ENCODE data around the gene WSB1. TPM values are rescaled to one million over a fixed set of nuclear protein-coding genes. Genes with fewer than 3 reads are reported as not detected.
A peak's percentile ranks its signal among the peaks of the same experiment; 100 is the strongest.

WSB1 gene
- total and polyA plus RNA-seq, 9 of the 15 experiments (the other 6 are each of a cell fraction or from before 2014, with no cell fraction given): 22.8 to 229 (median 81.1) TPM

DNA sequence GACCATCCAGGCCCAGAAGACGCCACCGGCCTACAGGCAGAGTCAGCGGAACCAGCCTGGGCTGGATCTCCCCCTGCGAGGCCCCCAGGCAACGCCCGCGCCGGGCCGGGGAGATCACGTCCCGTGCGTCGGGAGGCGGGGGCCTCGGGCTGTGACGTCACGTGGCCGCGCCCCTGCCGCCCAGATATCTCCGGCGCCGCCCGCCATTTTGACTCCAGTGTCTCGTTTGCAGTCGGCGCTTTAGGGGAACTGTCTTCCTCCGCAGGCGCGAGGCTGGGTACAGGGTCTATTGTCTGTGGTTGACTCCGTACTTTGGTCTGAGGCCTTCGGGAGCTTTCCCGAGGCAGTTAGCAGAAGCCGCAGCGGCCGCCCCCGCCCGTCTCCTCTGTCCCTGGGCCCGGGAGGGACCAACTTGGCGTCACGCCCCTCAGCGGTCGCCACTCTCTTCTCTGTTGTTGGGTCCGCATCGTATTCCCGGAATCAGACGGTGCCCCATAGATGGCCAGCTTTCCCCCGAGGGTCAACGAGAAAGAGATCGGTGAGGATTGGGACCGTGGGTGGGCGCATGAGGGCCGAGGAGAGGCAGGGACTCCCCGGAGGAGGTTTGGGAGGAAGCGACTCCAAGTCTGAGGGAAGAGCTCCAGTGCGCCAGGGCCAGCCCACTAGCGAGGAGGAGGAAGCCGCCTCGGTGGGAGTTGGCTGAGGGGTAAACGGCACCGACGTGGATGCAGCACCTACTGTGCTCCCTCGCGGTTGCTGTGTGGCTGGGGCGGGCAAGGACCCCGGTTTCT lies at the start of gene WSB1 (continued):
- TF ChIP-seq RB1 (IDR thresholded peaks at IDR 0.05; ENCODE audit: low read depth) (peak; percentile 85), ZNF561 (CRISPR knock-in tag; conservative IDR thresholded peaks at IDR 0.05) (no peak), SMAD4 (CRISPR knock-in tag; conservative IDR thresholded peaks at IDR 0.05) (peak; percentile 30; the same call in 1 of the 2 replicates), KLF6 (CRISPR knock-in tag; IDR thresholded peaks at IDR 0.05; ENCODE audit: borderline replicate concordance) (peak; percentile 78; the same call in 1 of the 2 replicates), NCOA1 (IDR thresholded peaks at IDR 0.05; ENCODE audit: low read depth) (0 out of 2 replicates have a peak, but pooled peaks have one; percentile 50), KDM4B (IDR thresholded peaks at IDR 0.05; ENCODE audit: borderline replicate concordance in 2 of 2, low read depth in 1 of 2) (peak in 1 of 2 experiments; percentile 79; a peak in 2 of 4 replicates), TCF7 (IDR thresholded peaks at IDR 0.05; ENCODE audit: borderline replicate concordance) (no peak), POLR2A (conservative IDR thresholded peaks at IDR 0.05) (peak; percentile 99), ZNF133 (CRISPR knock-in tag; IDR thresholded peaks at IDR 0.05) (no peak), TEAD4 (IDR thresholded peaks at IDR 0.05; ENCODE audit: low read length) (peak; percentile 32; the same call in 1 of the 2 replicates), TEAD4 (CRISPR knock-in tag; IDR thresholded peaks at IDR 0.05; ENCODE audit: borderline replicate concordance) (no peak), RBM25 (IDR thresholded peaks at IDR 0.05; ENCODE audit: low read depth, low read length, severe bottlenecking) (no peak), XRCC3 (IDR thresholded peaks at IDR 0.05) (no peak), HSF4 (CRISPR knock-in tag; IDR thresholded peaks at IDR 0.05; ENCODE audit: borderline replicate concordance) (no peak)
- TF ChIP-seq, protein P1, sequence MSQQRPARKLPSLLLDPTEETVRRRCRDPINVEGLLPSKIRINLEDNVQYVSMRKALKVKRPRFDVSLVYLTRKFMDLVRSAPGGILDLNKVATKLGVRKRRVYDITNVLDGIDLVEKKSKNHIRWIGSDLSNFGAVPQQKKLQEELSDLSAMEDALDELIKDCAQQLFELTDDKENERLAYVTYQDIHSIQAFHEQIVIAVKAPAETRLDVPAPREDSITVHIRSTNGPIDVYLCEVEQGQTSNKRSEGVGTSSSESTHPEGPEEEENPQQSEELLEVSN (IDR thresholded peaks at IDR 0.05; ENCODE audit: borderline replicate concordance in 1 of 2, extremely low read depth in 1 of 2, insufficient read depth in 1 of 2, insufficient read length in 1 of 2, low read depth in 1 of 2, low read length in 1 of 2, poor library complexity in 1 of 2, severe bottlenecking in 1 of 2): peak; percentile 16 to 46
- TF ChIP-seq, protein P2, sequence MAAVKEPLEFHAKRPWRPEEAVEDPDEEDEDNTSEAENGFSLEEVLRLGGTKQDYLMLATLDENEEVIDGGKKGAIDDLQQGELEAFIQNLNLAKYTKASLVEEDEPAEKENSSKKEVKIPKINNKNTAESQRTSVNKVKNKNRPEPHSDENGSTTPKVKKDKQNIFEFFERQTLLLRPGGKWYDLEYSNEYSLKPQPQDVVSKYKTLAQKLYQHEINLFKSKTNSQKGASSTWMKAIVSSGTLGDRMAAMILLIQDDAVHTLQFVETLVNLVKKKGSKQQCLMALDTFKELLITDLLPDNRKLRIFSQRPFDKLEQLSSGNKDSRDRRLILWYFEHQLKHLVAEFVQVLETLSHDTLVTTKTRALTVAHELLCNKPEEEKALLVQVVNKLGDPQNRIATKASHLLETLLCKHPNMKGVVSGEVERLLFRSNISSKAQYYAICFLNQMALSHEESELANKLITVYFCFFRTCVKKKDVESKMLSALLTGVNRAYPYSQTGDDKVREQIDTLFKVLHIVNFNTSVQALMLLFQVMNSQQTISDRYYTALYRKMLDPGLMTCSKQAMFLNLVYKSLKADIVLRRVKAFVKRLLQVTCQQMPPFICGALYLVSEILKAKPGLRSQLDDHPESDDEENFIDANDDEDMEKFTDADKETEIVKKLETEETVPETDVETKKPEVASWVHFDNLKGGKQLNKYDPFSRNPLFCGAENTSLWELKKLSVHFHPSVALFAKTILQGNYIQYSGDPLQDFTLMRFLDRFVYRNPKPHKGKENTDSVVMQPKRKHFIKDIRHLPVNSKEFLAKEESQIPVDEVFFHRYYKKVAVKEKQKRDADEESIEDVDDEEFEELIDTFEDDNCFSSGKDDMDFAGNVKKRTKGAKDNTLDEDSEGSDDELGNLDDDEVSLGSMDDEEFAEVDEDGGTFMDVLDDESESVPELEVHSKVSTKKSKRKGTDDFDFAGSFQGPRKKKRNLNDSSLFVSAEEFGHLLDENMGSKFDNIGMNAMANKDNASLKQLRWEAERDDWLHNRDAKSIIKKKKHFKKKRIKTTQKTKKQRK (IDR thresholded peaks at IDR 0.05; ENCODE audit: borderline replicate concordance, low read depth, low read length): no peak
